ENCODE data around the gene SLC10A3. TPM values are rescaled to one million over a fixed set of nuclear protein-coding genes. Genes with fewer than 3 reads are reported as not detected.

The SLC10A3 gene
- total and polyA plus RNA-seq, 7 donors, result 7.2 to 39.8 (median 15.7) TPM

- no peaks in the 10 kb centered on the region for H3K9me3 ChIP-seq
- no peak for DNase-seq
- H3K4me1 ChIP-seq, result no peaks in the 10 kb centered on the region
- WGBS, 3 donors, result 90 to 95% (median 92%) methylated on average over 16 of the region's 16 CpGs
- no peak overlapping the region for H3K4me3 ChIP-seq
- no peak for TF ChIP-seq CTCF (IDR thresholded peaks at IDR 0.05)
- ATAC-seq, result no peak
- intact Hi-C loops (cut with DNase I), result no loop called here
- peaks cover 0 to 4% of the 10 kb centered on the region in 2 donors for H3K36me3 ChIP-seq (ENCODE audit: insufficient read depth in 1 of 2, low read depth in 1 of 2)
- H3K27ac ChIP-seq, result no peak overlapping the region
- no peaks in the 10 kb centered on the region for H3K27me3 ChIP-seq (ENCODE audit: insufficient read depth in 3 of 3, low read length in 2 of 3)
These were observed 22.6 kb upstream of the SLC10A3 start for GRCh38 chrX:154512879-154513553.

GRCh38 chrX:154511761-154512160 is 21.3 kb upstream of the SLC10A3 start:
- no peak overlapping the region for H3K27ac ChIP-seq
- H3K9me3 ChIP-seq, result no peaks in the 10 kb centered on the region
- ATAC-seq (no peak), DNase-seq (no peak)
- no peak overlapping the region for H3K4me3 ChIP-seq
- WGBS, 3 donors, result 79 to 85% (median 80%) methylated on average over 11 to 12 of the region's 12 CpGs
- TF ChIP-seq CTCF (IDR thresholded peaks at IDR 0.05), result no peak
- H3K27me3 ChIP-seq (ENCODE audit: insufficient read depth in 3 of 3, low read length in 2 of 3), result no peaks in the 10 kb centered on the region
- no peaks in the 10 kb centered on the region for H3K4me1 ChIP-seq
- H3K36me3 ChIP-seq (ENCODE audit: insufficient read depth in 1 of 2, low read depth in 1 of 2), result peaks cover 0 to 11% of the 10 kb centered on the region in 2 donors
- intact Hi-C loops (cut with DNase I), result no loop called here

- H3K9me3 ChIP-seq, result no peaks in the 10 kb centered on the region
- H3K4me1 ChIP-seq, result no peaks in the 10 kb centered on the region
- no peak overlapping the region for H3K27ac ChIP-seq
- DNase-seq, result no peak
- no peak for ATAC-seq
- no peak overlapping the region for H3K4me3 ChIP-seq
- no peak for TF ChIP-seq CTCF (IDR thresholded peaks at IDR 0.05)
- peaks cover 0 to 27% of the 10 kb centered on the region in 2 donors for H3K36me3 ChIP-seq (ENCODE audit: insufficient read depth in 1 of 2, low read depth in 1 of 2)
- intact Hi-C loops (cut with DNase I), result no loop called here
- 89 to 100% (median 99%) methylated on average over 5 of the region's 5 CpGs for WGBS, 3 donors
- H3K27me3 ChIP-seq (ENCODE audit: insufficient read depth in 3 of 3, low read length in 2 of 3), result no peaks in the 10 kb centered on the region
These were observed 19.0 kb upstream of the SLC10A3 start for GRCh38 chrX:154509455-154509854.

GRCh38 chrX:154508384-154508745 is 17.9 kb upstream of the SLC10A3 start:
- no peak overlapping the region for H3K4me3 ChIP-seq
- intact Hi-C loops (cut with DNase I), result no loop called here
- H3K9me3 ChIP-seq, result no peaks in the 10 kb centered on the region
- peaks cover 0 to 27% of the 10 kb centered on the region in 2 donors for H3K36me3 ChIP-seq (ENCODE audit: insufficient read depth in 1 of 2, low read depth in 1 of 2)
- 82 to 91% (median 86%) methylated on average over 9 to 13 of the region's 13 CpGs for WGBS, 3 donors
- ATAC-seq, result no peak
- H3K27me3 ChIP-seq (ENCODE audit: insufficient read depth in 3 of 3, low read length in 2 of 3), result no peaks in the 10 kb centered on the region
- H3K27ac ChIP-seq, result no peak overlapping the region
- TF ChIP-seq CTCF (IDR thresholded peaks at IDR 0.05), result no peak
- DNase-seq, result no peak
- H3K4me1 ChIP-seq, result no peaks in the 10 kb centered on the region

All from psoas muscle (tissue), 8 donors.